HepG2 (cell line): ENCODE results near the gene DRAP1. TPM values are rescaled to one million over a fixed set of nuclear protein-coding genes. Genes with fewer than 3 reads are reported as not detected.

Source experiments
- ASH2L ChIP-seq: fragments of 300-600, 200-600 bp; sonication (generic); IDR thresholded peaks from 2 replicates; pipeline ENCODE4 v1.7.0; 2017; ENCODE audit warnings: low read depth, mild to moderate bottlenecking, moderate library complexity, mixed read lengths, low read length; ENCODE audit not compliant: insufficient read length
- CC2D1A ChIP-seq: sonication (generic); formaldehyde crosslinking; IDR thresholded peaks from 2 replicates; pipeline ENCODE4 v1.8.1; 2023; ENCODE audit warnings: mild to moderate bottlenecking, missing genetic modification reagents
- DBP ChIP-seq: sonication (generic); formaldehyde crosslinking; IDR thresholded peaks from 2 replicates; pipeline ENCODE4 v1.4.0; 2020; ENCODE audit warnings: missing genetic modification reagents; ENCODE audit errors: not compliant biosample characterization
- DNMT3B ChIP-seq: conservative IDR thresholded peaks from 2 replicates; pipeline ENCODE4 v1.6.1; 2016; ENCODE audit warnings: missing biosample characterization, control low read depth
- FOXP1 ChIP-seq, 2 experiments: fragments of 450-650 bp in 1 of 2; IDR thresholded peaks; 2 replicates each; pipeline ENCODE4 v1.6.1; 2017 to 2018; ENCODE audit warnings: antibody characterized with exemption in 1 of 2
- HES4 ChIP-seq: sonication (generic); formaldehyde crosslinking; IDR thresholded peaks from 2 replicates; pipeline ENCODE4 v1.9.0; 2021; ENCODE audit warnings: mild to moderate bottlenecking, missing genetic modification reagents, borderline replicate concordance
- HMG20B ChIP-seq: conservative IDR thresholded peaks from 2 replicates; pipeline ENCODE4 v1.6.1; 2016; ENCODE audit warnings: missing genetic modification reagents, missing compliant biosample characterization
- NKX3-1 ChIP-seq: sonication (generic); formaldehyde crosslinking; IDR thresholded peaks from 2 replicates; pipeline ENCODE4 v1.5.0; 2020; ENCODE audit warnings: missing genetic modification reagents
- NONO ChIP-seq, 2 experiments: fragments of 450-650 bp in 1 of 2; sonication (generic) in 1 of 2; formaldehyde crosslinking in 1 of 2; IDR thresholded peaks in 1 of 2; conservative IDR thresholded peaks in 1 of 2; 2 replicates each; pipeline versions ENCODE4 v1.6.1 to v1.8.0; 2017 to 2022; ENCODE audit warnings: mild to moderate bottlenecking in 1 of 2, missing genetic modification reagents in 1 of 2, moderate library complexity in 1 of 2
- NR1H2 ChIP-seq: sonication (generic); formaldehyde crosslinking; IDR thresholded peaks from 2 replicates; pipeline ENCODE4 v1.8.1; 2022; ENCODE audit warnings: low read depth, missing genetic modification reagents, borderline replicate concordance
- SATB2 ChIP-seq: sonication (generic); formaldehyde crosslinking; IDR thresholded peaks from 2 replicates; pipeline ENCODE4 v1.5.0; 2020; ENCODE audit warnings: missing genetic modification reagents
- SOX13 ChIP-seq, 3 experiments: fragments of 450-650 bp in 1 of 3; sonication (generic) in 1 of 3; formaldehyde crosslinking in 1 of 3; IDR thresholded peaks in 2 of 3; conservative IDR thresholded peaks in 1 of 3; 2 replicates each; pipeline versions ENCODE4 v1.5.0 to v1.6.1; 2016 to 2020; ENCODE audit warnings: antibody characterized with exemption in 1 of 3, mild to moderate bottlenecking in 1 of 3, missing compliant biosample characterization in 1 of 3, missing genetic modification reagents in 1 of 3, moderate library complexity in 1 of 3
- SUZ12 ChIP-seq: fragments of 150-350 bp; IDR thresholded peaks from 2 replicates; pipeline ENCODE4 v1.6.1; 2014; ENCODE audit warnings: low read depth, low read length
- USF2 ChIP-seq, 2 experiments: sonication (generic) in 1 of 2; formaldehyde crosslinking in 1 of 2; IDR thresholded peaks; 2 replicates each; pipeline versions ENCODE4 v1.5.1 to v1.6.1; 2011 to 2020; ENCODE audit warnings: borderline replicate concordance in 1 of 2, low read depth in 1 of 2, low read length in 1 of 2, mild to moderate bottlenecking in 1 of 2, missing genetic modification reagents in 1 of 2, moderate library complexity in 1 of 2
- XRCC5 ChIP-seq: fragments of 200-400 bp; formaldehyde crosslinking; optimal IDR thresholded peaks from 2 replicates; pipeline ENCODE3; 2017; ENCODE audit warnings: mild to moderate bottlenecking, low read length
- ZFP90 ChIP-seq: sonication (generic); formaldehyde crosslinking; IDR thresholded peaks from 2 replicates; pipeline ENCODE4 v1.8.0; 2022; ENCODE audit warnings: missing genetic modification reagents, mild to moderate bottlenecking, inconsistent platforms, borderline replicate concordance
- ZMYM3 ChIP-seq: sonication (generic); formaldehyde crosslinking; IDR thresholded peaks from 2 replicates; pipeline ENCODE4 v1.5.1; 2020; ENCODE audit warnings: mild to moderate bottlenecking, missing genetic modification reagents
- ZNF251 ChIP-seq: sonication (generic); formaldehyde crosslinking; IDR thresholded peaks from 2 replicates; pipeline ENCODE4 v1.9.0; 2021; ENCODE audit warnings: mild to moderate bottlenecking, missing genetic modification reagents
- ZNF275 ChIP-seq: sonication (generic); formaldehyde crosslinking; IDR thresholded peaks from 2 replicates; pipeline ENCODE4 v1.8.0; 2022; ENCODE audit warnings: missing genetic modification reagents, mild to moderate bottlenecking, inconsistent platforms, borderline replicate concordance
- ZNF33B ChIP-seq: sonication (generic); formaldehyde crosslinking; IDR thresholded peaks from 2 replicates; pipeline ENCODE4 v1.5.1; 2020; ENCODE audit warnings: mild to moderate bottlenecking, missing genetic modification reagents
- ZNF563 ChIP-seq: sonication (generic); formaldehyde crosslinking; IDR thresholded peaks from 2 replicates; pipeline ENCODE4 v1.8.0; 2022; ENCODE audit warnings: mild to moderate bottlenecking, moderate library complexity, missing genetic modification reagents
- ZNF678 ChIP-seq: sonication (generic); formaldehyde crosslinking; IDR thresholded peaks from 2 replicates; pipeline ENCODE4 v1.4.0; 2020; ENCODE audit warnings: mild to moderate bottlenecking, missing genetic modification reagents
- ZSCAN20 ChIP-seq: sonication (generic); formaldehyde crosslinking; IDR thresholded peaks from 2 replicates; pipeline ENCODE4 v1.4.0; 2020; ENCODE audit warnings: missing genetic modification reagents, mild to moderate bottlenecking, borderline replicate concordance
- polyA plus RNA-seq, 8 experiments: library from polyadenylated mRNA; depleted of rRNA in 3 of 8; stranded (reverse) in 7 of 8; unstranded in 1 of 8; fragments of >200 nt; fragmentation: Illumina TruSeq in 4 of 8; extraction: Trizol in 4 of 8; gene quantifications; 2 replicates each; pipeline versions ENCODE4 v1.2.1 to v1.2.3, GENCODE V29; 2011 to 2016; ENCODE audit warnings: low read depth in 4 of 8, missing spikeins in 1 of 8, mixed read lengths in 1 of 8; ENCODE audit not compliant: insufficient read depth in 1 of 8
- total RNA-seq, 5 experiments: library from RNA; depleted of rRNA; stranded (reverse); fragments of >200 nt; fragmentation: Illumina TruSeq; extraction: Trizol; gene quantifications; 2 replicates each; pipeline ENCODE4 v1.2.3, GENCODE V29; 2016; ENCODE audit warnings: low read depth in 1 of 5

DRAP1 gene
- total and polyA plus RNA-seq, 2 of the 13 experiments (the other 11 are each of a cell fraction or from before 2014, with no cell fraction given) = 46.8 to 52.3 TPM

GRCh38 chr11:65887723-65888162, 31.5 kb upstream of the DRAP1 start (continued):
- peak; percentile 28; the same call in 1 of the 2 replicates for TF ChIP-seq HES4 (CRISPR knock-in tag)
- TF ChIP-seq ZNF563 = 0 out of 2 replicates have a peak, but pooled peaks have one; percentile 44
- TF ChIP-seq USF2 (IDR thresholded peaks at IDR 0.05; ENCODE audit: low read depth, low read length) = no peak
- TF ChIP-seq USF2 (CRISPR knock-in tag; IDR thresholded peaks at IDR 0.05; ENCODE audit: borderline replicate concordance) = 0 out of 2 replicates have a peak, but pooled peaks have one; percentile 21
- no peak for TF ChIP-seq XRCC5
- TF ChIP-seq ZNF678 (CRISPR knock-in tag) = no peak
- TF ChIP-seq NR1H2 = no peak
- TF ChIP-seq SOX13 (IDR thresholded peaks at IDR 0.05) = no peak
- no peak for TF ChIP-seq SOX13 (CRISPR knock-in tag; conservative IDR thresholded peaks at IDR 0.05 in 1 of 2, IDR thresholded peaks at IDR 0.05 in 1 of 2)
- no peak for TF ChIP-seq FOXP1 (IDR thresholded peaks at IDR 0.05)
- no peak for TF ChIP-seq FOXP1 (CRISPR knock-in tag; IDR thresholded peaks at IDR 0.05)
- no peak for TF ChIP-seq CC2D1A (CRISPR knock-in tag)
- no peak for TF ChIP-seq ZMYM3
- no peak for TF ChIP-seq DNMT3B
- no peak for TF ChIP-seq ASH2L
- no peak for TF ChIP-seq ZFP90 (CRISPR knock-in tag)
- 0 out of 2 replicates have a peak, but pooled peaks have one; percentile 10 for TF ChIP-seq NKX3-1 (CRISPR knock-in tag)
- TF ChIP-seq SATB2 = no peak
- TF ChIP-seq ZSCAN20 = no peak
- TF ChIP-seq ZNF251 (CRISPR knock-in tag) = no peak
- TF ChIP-seq DBP (CRISPR knock-in tag) = no peak
- TF ChIP-seq ZNF275 (CRISPR knock-in tag) = no peak
- TF ChIP-seq SUZ12 = no peak
- no peak for TF ChIP-seq HMG20B (CRISPR knock-in tag)
- no peak for TF ChIP-seq ZNF33B (CRISPR knock-in tag)
- no peak for TF ChIP-seq NONO (IDR thresholded peaks at IDR 0.05)
- no peak for TF ChIP-seq NONO (CRISPR knock-in tag; conservative IDR thresholded peaks at IDR 0.05)
